Thoracic aorta (tissue), 2 donors: ENCODE data around the gene SET. TPM values are rescaled to one million over a fixed set of nuclear protein-coding genes. Genes with fewer than 3 reads are reported as not detected.

ENCODE experiments used
- ATAC-seq: fragments of 150-250 bp; one replicate; pipeline ENCODE4 v1.8.0; 2017; ENCODE audit warnings: low read depth; ENCODE audit not compliant: insufficient number of reproducible peaks, low FRiP score
- DNase-seq: peaks from one replicate; pipeline ENCODE4 v3.0.0-alpha.2; 2020; ENCODE audit warnings: low spot score
- H3K27ac ChIP-seq, 2 donors: fragments of 200-600 bp; sonication (generic); 1 replicate in 1 of 2; 2 replicates in 1 of 2; pipeline ENCODE4 v1.5.1; 2016; ENCODE audit warnings: mild to moderate bottlenecking in 2 of 2, moderate library complexity in 2 of 2
- H3K27me3 ChIP-seq: fragments of 200-600 bp; sonication (generic); replicated peaks from 2 replicates; pipeline ENCODE4 v1.6.0; 2016; ENCODE audit warnings: mild to moderate bottlenecking; ENCODE audit not compliant: insufficient read depth
- H3K36me3 ChIP-seq: fragments of 200-600 bp; sonication (generic); one replicate; pipeline ENCODE4 v1.5.1; 2016
- H3K4me1 ChIP-seq, 2 donors: fragments of 200-600 bp; sonication (generic); 1 replicate in 1 of 2; 2 replicates in 1 of 2; pipeline versions ENCODE4 v1.5.1 to v1.6.0; 2016; ENCODE audit warnings: low read depth in 2 of 2, mild to moderate bottlenecking in 1 of 2; ENCODE audit not compliant: control insufficient read depth in 1 of 2
- H3K4me3 ChIP-seq: fragments of 200-600 bp; sonication (generic); 2 replicates; pipeline ENCODE4 v1.5.1; 2016; ENCODE audit warnings: mild to moderate bottlenecking
- H3K9me3 ChIP-seq: fragments of 200-600 bp; sonication (generic); 2 replicates; pipeline ENCODE4 v1.5.1; 2016
- total RNA-seq, 2 donors: library from RNA; depleted of rRNA; stranded (reverse); fragments of >200 nt; gene quantifications; one replicate each; pipeline versions ENCODE4 v1.1.0 to v1.2.3, GENCODE V29; 2016
- TF ChIP-seq, protein P1 (sequence below): fragments of 200-600 bp; sonication (generic); IDR thresholded peaks from one replicate; pipeline ENCODE4 v1.5.1; 2019; ENCODE audit warnings: antibody characterized with exemption

The SET gene
- total RNA-seq, 2 donors from 2014 or later: 83.3 to 201 TPM

- no peak for DNase-seq
- Histone ChIP-seq H3K4me3 (no peak overlapping the region), H3K27ac (no peak overlapping the region), H3K4me1 (peaks cover 0 to 1% of the 10 kb centered on the region in 2 donors), H3K27me3 (no peaks in the 10 kb centered on the region), H3K9me3 (no peaks in the 10 kb centered on the region), H3K36me3 (peaks cover 19% of the 10 kb centered on the region)
- TF ChIP-seq, protein P1, sequence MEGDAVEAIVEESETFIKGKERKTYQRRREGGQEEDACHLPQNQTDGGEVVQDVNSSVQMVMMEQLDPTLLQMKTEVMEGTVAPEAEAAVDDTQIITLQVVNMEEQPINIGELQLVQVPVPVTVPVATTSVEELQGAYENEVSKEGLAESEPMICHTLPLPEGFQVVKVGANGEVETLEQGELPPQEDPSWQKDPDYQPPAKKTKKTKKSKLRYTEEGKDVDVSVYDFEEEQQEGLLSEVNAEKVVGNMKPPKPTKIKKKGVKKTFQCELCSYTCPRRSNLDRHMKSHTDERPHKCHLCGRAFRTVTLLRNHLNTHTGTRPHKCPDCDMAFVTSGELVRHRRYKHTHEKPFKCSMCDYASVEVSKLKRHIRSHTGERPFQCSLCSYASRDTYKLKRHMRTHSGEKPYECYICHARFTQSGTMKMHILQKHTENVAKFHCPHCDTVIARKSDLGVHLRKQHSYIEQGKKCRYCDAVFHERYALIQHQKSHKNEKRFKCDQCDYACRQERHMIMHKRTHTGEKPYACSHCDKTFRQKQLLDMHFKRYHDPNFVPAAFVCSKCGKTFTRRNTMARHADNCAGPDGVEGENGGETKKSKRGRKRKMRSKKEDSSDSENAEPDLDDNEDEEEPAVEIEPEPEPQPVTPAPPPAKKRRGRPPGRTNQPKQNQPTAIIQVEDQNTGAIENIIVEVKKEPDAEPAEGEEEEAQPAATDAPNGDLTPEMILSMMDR: no peak
- ATAC-seq: no peak
Measured at GRCh38 chr9:128729766-128730517, 40.9 kb downstream of the SET start.

GRCh38 chr9:128731093-128731492 lies 42.1 kb downstream of the SET start:
- TF ChIP-seq, protein P1: no peak
- Histone ChIP-seq H3K4me1 (no peaks in the 10 kb centered on the region), H3K9me3 (no peaks in the 10 kb centered on the region), H3K36me3 (peaks cover 25% of the 10 kb centered on the region), H3K4me3 (no peak overlapping the region), H3K27me3 (no peaks in the 10 kb centered on the region), H3K27ac (no peak overlapping the region)
- ATAC-seq (no peak), DNase-seq (no peak)

DNA sequence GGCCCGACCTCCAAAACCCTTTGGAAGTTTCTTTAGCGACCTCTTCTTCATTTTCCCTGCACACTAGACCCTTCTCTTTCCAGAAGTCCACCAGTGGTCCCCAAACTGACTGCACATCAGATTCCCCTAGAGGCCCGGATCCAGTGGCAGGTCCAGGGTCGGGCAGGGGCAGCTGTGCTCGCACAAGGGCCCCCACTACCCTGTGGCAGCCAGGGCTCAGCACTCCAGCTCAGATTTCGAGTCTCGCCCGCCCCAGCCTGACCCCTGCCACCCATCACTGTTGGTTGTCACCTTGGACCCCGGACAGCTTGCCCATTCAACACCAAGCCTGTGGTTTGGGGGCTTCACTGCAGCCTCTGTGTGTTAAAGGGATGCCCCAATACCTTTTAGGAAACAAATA lies 42.7 kb downstream of the SET start:
- H3K36me3 ChIP-seq: peaks cover 25% of the 10 kb centered on the region
- no peak overlapping the region for H3K27ac ChIP-seq
- H3K9me3 ChIP-seq: no peaks in the 10 kb centered on the region
- no peak overlapping the region for H3K4me3 ChIP-seq
- ATAC-seq (no peak), DNase-seq (no peak)
- H3K4me1 ChIP-seq: no peaks in the 10 kb centered on the region
- TF ChIP-seq, protein P1: no peak
- H3K27me3 ChIP-seq: no peaks in the 10 kb centered on the region

- H3K9me3 ChIP-seq: no peaks in the 10 kb centered on the region
- no peak overlapping the region for H3K4me3 ChIP-seq
- ATAC-seq: no peak
- no peaks in the 10 kb centered on the region for H3K4me1 ChIP-seq
- no peak overlapping the region for H3K27ac ChIP-seq
- DNase-seq: no peak
- H3K27me3 ChIP-seq: no peaks in the 10 kb centered on the region
- peaks cover 29% of the 10 kb centered on the region for H3K36me3 ChIP-seq
- TF ChIP-seq, protein P1: no peak
Measured at GRCh38 chr9:128732576-128732975, 43.6 kb downstream of the SET start.

- TF ChIP-seq, protein P1: peak; percentile 33
- ATAC-seq: peak; percentile 27
Measured at GRCh38 chr9:128733256-128733655, 44.2 kb downstream of the SET start.

More at GRCh38 chr9:128733256-128733655, 44.2 kb downstream of the SET start:
- no peak overlapping the region for H3K27ac ChIP-seq
- H3K36me3 ChIP-seq: peaks cover 29% of the 10 kb centered on the region
- no peak overlapping the region for H3K4me3 ChIP-seq
- no peaks in the 10 kb centered on the region for H3K9me3 ChIP-seq
- DNase-seq: no peak
- no peaks in the 10 kb centered on the region for H3K27me3 ChIP-seq
- no peaks in the 10 kb centered on the region for H3K4me1 ChIP-seq
